ENCODE data around the gene IGFL2.

GRCh38 chr19:46206176-46206575, 58.1 kb downstream of the IGFL2 start:
- TF ChIP-seq, protein P1, sequence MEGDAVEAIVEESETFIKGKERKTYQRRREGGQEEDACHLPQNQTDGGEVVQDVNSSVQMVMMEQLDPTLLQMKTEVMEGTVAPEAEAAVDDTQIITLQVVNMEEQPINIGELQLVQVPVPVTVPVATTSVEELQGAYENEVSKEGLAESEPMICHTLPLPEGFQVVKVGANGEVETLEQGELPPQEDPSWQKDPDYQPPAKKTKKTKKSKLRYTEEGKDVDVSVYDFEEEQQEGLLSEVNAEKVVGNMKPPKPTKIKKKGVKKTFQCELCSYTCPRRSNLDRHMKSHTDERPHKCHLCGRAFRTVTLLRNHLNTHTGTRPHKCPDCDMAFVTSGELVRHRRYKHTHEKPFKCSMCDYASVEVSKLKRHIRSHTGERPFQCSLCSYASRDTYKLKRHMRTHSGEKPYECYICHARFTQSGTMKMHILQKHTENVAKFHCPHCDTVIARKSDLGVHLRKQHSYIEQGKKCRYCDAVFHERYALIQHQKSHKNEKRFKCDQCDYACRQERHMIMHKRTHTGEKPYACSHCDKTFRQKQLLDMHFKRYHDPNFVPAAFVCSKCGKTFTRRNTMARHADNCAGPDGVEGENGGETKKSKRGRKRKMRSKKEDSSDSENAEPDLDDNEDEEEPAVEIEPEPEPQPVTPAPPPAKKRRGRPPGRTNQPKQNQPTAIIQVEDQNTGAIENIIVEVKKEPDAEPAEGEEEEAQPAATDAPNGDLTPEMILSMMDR (IDR thresholded peaks at IDR 0.05) = no peak
- TF ChIP-seq POLR2A (IDR thresholded peaks at IDR 0.05) = no peak
